OCI-LY7 (cell line): ENCODE measurements around the gene ADCY7. TPM values are rescaled to one million over a fixed set of nuclear protein-coding genes. Genes with fewer than 3 reads are reported as not detected.
A peak's percentile ranks its signal among the peaks of the same experiment; 100 is the strongest.

ENCODE experiments used
- BruUV-seq: library from RNA; stranded (reverse); fragments of 400-500 nt; replicated peaks from 2 replicates; lab custom pipeline; 2021; lab: Mats Ljungman, UMichigan
- CTCF ChIA-PET: fragments of 300-600 bp; sonication (Branson Sonifier 250); formaldehyde crosslinking; loops from one replicate; lab custom pipeline; 2022; ENCODE audit warnings: antibody characterized with exemption; ENCODE audit not compliant: unreplicated experiment; lab: Charles Lee
- POLR2A ChIA-PET: fragments of 300-600 bp; sonication (Branson Sonifier 250); formaldehyde crosslinking; loops from one replicate; lab custom pipeline; 2022; ENCODE audit warnings: antibody characterized with exemption; lab: Charles Lee
- DNase-seq: peaks from one replicate; pipeline ENCODE4 v3.0.0-alpha.2; 2015; ENCODE audit warnings: low spot score
- H2AFZ ChIP-seq: fragments of 200-600 bp; sonication (generic), shearing (Covaris generic); 2 replicates; pipeline ENCODE4 v1.6.1; 2014; ENCODE audit warnings: mild to moderate bottlenecking, antibody characterized with exemption, low read length, moderate library complexity
- H3K27ac ChIP-seq: fragments of 200-600 bp; sonication (generic); 2 replicates; pipeline ENCODE4 v1.5.1; 2014; ENCODE audit warnings: mixed run types, low read depth, mild to moderate bottlenecking, moderate library complexity, low read length, inconsistent platforms; ENCODE audit not compliant: poor library complexity, severe bottlenecking
- H3K36me3 ChIP-seq: fragments of 200-600 bp; sonication (generic); 2 replicates; pipeline ENCODE4 v1.6.1; 2014; ENCODE audit warnings: mild to moderate bottlenecking, antibody characterized with exemption, low read length, moderate library complexity, mixed read lengths; ENCODE audit not compliant: insufficient read depth
- H3K4me1 ChIP-seq: fragments of 200-600 bp; sonication (generic); 2 replicates; pipeline ENCODE4 v1.5.1; 2014; ENCODE audit warnings: mild to moderate bottlenecking, low read length; ENCODE audit not compliant: insufficient read depth, poor library complexity, severe bottlenecking
- H3K4me2 ChIP-seq: fragments of 200-600 bp; sonication (generic); 2 replicates; pipeline ENCODE4 v1.6.1; 2014; ENCODE audit warnings: mild to moderate bottlenecking, low read length
- H3K4me3 ChIP-seq: fragments of 200-600 bp; sonication (generic); 2 replicates; pipeline ENCODE4 v1.5.1; 2014; ENCODE audit warnings: mild to moderate bottlenecking, low read depth, low read length; ENCODE audit not compliant: poor library complexity, severe bottlenecking
- H3K79me2 ChIP-seq: fragments of 200-600 bp; sonication (generic); 2 replicates; pipeline ENCODE4 v1.6.1; 2016; ENCODE audit warnings: low read depth, mild to moderate bottlenecking, low read length, moderate library complexity, mixed read lengths; ENCODE audit not compliant: insufficient read depth
- H3K9me2 ChIP-seq: fragments of 200-600 bp; sonication (generic); 2 replicates; pipeline ENCODE4 v1.6.1; 2016; ENCODE audit warnings: mild to moderate bottlenecking, low read length, mixed read lengths; ENCODE audit not compliant: insufficient read depth
- H3K9me3 ChIP-seq: fragments of 200-600 bp; sonication (generic); 2 replicates; pipeline ENCODE4 v1.6.1; 2014; ENCODE audit warnings: mild to moderate bottlenecking, mixed run types, low read length, mixed read lengths
- H4K20me1 ChIP-seq: fragments of 200-600 bp; sonication (generic); 2 replicates; pipeline ENCODE4 v1.6.1; 2014; ENCODE audit warnings: mild to moderate bottlenecking, antibody characterized with exemption, low read length, moderate library complexity, mixed read lengths; ENCODE audit not compliant: insufficient read depth
- CTCF ChIP-seq: fragments of 200-600 bp; sonication (generic); conservative IDR thresholded peaks from 2 replicates; pipeline ENCODE4 v1.5.1; 2014; ENCODE audit warnings: mild to moderate bottlenecking, antibody characterized with exemption, low read length, moderate library complexity, mixed read lengths
- EZH2phosphoT487 ChIP-seq: fragments of 200-600 bp; sonication (generic); IDR thresholded peaks from 2 replicates; pipeline ENCODE4 v1.6.1; 2018; ENCODE audit warnings: low read depth, borderline replicate concordance, mild to moderate bottlenecking, mixed run types, antibody characterized with exemption, low read length, moderate library complexity, mixed read lengths
- intact Hi-C: fragments of 100-400 bp; cut with micrococcal nuclease; formaldehyde crosslinking; loops from one replicate; pipeline ENCODE4 v1.10.0; 2022; ENCODE audit not compliant: unreplicated experiment
- total RNA-seq, 2 experiments: library from RNA; depleted of rRNA in 1 of 2; stranded (reverse); fragments of >200 nt in 1 of 2; shearing (Covaris generic) in 1 of 2; gene quantifications; 2 replicates each; pipeline ENCODE4 v1.2.3, GENCODE V29; 2014 to 2022

ADCY7 gene
- total RNA-seq, 2 experiments from 2014 or later, result 49.9 to 77.7 TPM

- H3K27ac ChIP-seq, result peak overlapping the region; percentile 46
- TF ChIP-seq EZH2phosphoT487 (no peak), CTCF (no peak)
- no peaks in the 10 kb centered on the region for H3K9me2 ChIP-seq
- peak; percentile 59 for DNase-seq
- peak overlapping the region; percentile 9 for H3K4me3 ChIP-seq
- H3K4me2 ChIP-seq, result peak overlapping the region; percentile 87
- intact Hi-C loops, result no loop called here
- no peaks in the 10 kb centered on the region for H4K20me1 ChIP-seq
- ChIA-PET CTCF (interaction anchor here (0.7 to 1.3 kb wide), 3 partner anchors 10 to 53 kb away, joined by 3 to 10 read pairs (median 3); no protein-coding TSS in a partner anchor), POLR2A (interaction anchor here (0.5 to 3.7 kb wide), 9 partner anchors 10 to 1237 kb away, joined by 3 to 21 read pairs (median 3); partner anchors contain the start of gene ADCY7)
- no peak overlapping the region for H2AFZ ChIP-seq
- BruUV-seq, result no TSS peak
- no peaks in the 10 kb centered on the region for H3K9me3 ChIP-seq
- peaks cover 38% of the 10 kb centered on the region for H3K36me3 ChIP-seq
- H3K79me2 ChIP-seq, result peaks cover 62% of the 10 kb centered on the region
- H3K4me1 ChIP-seq, result peaks cover 65% of the 10 kb centered on the region
These were observed 18.0 kb downstream of the ADCY7 start for GRCh38 chr16:50284131-50284911.

GRCh38 chr16:50285406-50286003 lies 19.2 kb downstream of the ADCY7 start:
- Histone ChIP-seq H3K27ac (no peak overlapping the region), H4K20me1 (no peaks in the 10 kb centered on the region), H3K36me3 (peaks cover 48% of the 10 kb centered on the region)

More at GRCh38 chr16:50285406-50286003, 19.2 kb downstream of the ADCY7 start:
- no TSS peak for BruUV-seq
- Histone ChIP-seq H3K4me3 (no peak overlapping the region), H3K4me2 (peak overlapping the region; percentile 87), H3K9me3 (no peaks in the 10 kb centered on the region), H2AFZ (no peak overlapping the region), H3K79me2 (peaks cover 50% of the 10 kb centered on the region), H3K9me2 (no peaks in the 10 kb centered on the region), H3K4me1 (peaks cover 53% of the 10 kb centered on the region)
- ChIA-PET POLR2A (interaction anchor here (0.5 to 3.7 kb wide), 2 partner anchors 11 to 56 kb away, joined by 4 to 21 read pairs; no protein-coding TSS in a partner anchor), CTCF (no interaction called here)
- intact Hi-C loops, result no loop called here
- DNase-seq, result no peak
- TF ChIP-seq CTCF (no peak), EZH2phosphoT487 (no peak)
